Tibial nerve (tissue), 4 donors: ENCODE results near the gene RHOH. TPM values are rescaled to one million over a fixed set of nuclear protein-coding genes. Genes with fewer than 3 reads are reported as not detected.

ENCODE experiments used
- DNase-seq, 2 donors: peaks; one replicate each; pipeline ENCODE4 v3.0.0-alpha.2; 2019; ENCODE audit warnings: low spot score in 2 of 2
- H3K27ac ChIP-seq, 4 donors: fragments of 200-600 bp; sonication (generic) in 3 of 4; one replicate each; pipeline ENCODE4 v1.5.1; 2017 to 2019; ENCODE audit warnings: mild to moderate bottlenecking in 1 of 4
- H3K27me3 ChIP-seq, 2 donors: fragments of 200-600 bp; sonication (generic) in 1 of 2; one replicate each; pipeline versions ENCODE4 v1.5.1 to v1.6.0; 2017 to 2019
- H3K36me3 ChIP-seq, 3 donors: fragments of 200-600 bp; sonication (generic); one replicate each; pipeline ENCODE4 v1.5.1; 2018 to 2019
- H3K4me1 ChIP-seq, 4 donors: fragments of 200-600 bp; sonication (generic) in 3 of 4; one replicate each; pipeline ENCODE4 v1.5.1; 2017 to 2019
- H3K4me3 ChIP-seq, 4 donors: fragments of 200-600 bp; sonication (generic) in 3 of 4; one replicate each; pipeline ENCODE4 v1.5.1; 2017 to 2019; ENCODE audit warnings: mild to moderate bottlenecking in 1 of 4, moderate library complexity in 1 of 4
- H3K9me3 ChIP-seq, 4 donors: fragments of 200-600 bp; sonication (generic) in 3 of 4; one replicate each; pipeline ENCODE4 v1.5.1; 2017 to 2019
- CTCF ChIP-seq, 5 experiments: fragments of 200-600 bp in 3 of 5; fragments of 450-650 bp in 2 of 5; sonication (generic) in 3 of 5; IDR thresholded peaks; one replicate each; pipeline ENCODE4 v1.5.1; 2016 to 2019; ENCODE audit warnings: antibody characterized with exemption in 5 of 5, mild to moderate bottlenecking in 3 of 5, moderate library complexity in 2 of 5
- EP300 ChIP-seq, 2 donors: sonication (generic); formaldehyde crosslinking; IDR thresholded peaks; one replicate each; pipeline ENCODE4 v1.6.1; 2017; ENCODE audit warnings: antibody characterized with exemption in 2 of 2, mild to moderate bottlenecking in 1 of 2
- POLR2A ChIP-seq, 2 donors: fragments of 450-650 bp; IDR thresholded peaks; one replicate each; pipeline ENCODE4 v1.6.1; 2017; ENCODE audit warnings: antibody characterized with exemption in 2 of 2, mild to moderate bottlenecking in 2 of 2, moderate library complexity in 2 of 2
- WGBS, 2 donors: methylation state at CpG; one replicate each; pipeline ENCODE4 v1.1.5; 2018; 5-methylcytosine and 5-hydroxymethylcytosine counted together
- total RNA-seq, 4 donors: library from RNA; depleted of rRNA; stranded (reverse); fragments of >200 nt; gene quantifications; one replicate each; pipeline ENCODE4 v1.1.0, GENCODE V29; 2016

RHOH gene
- total RNA-seq, 4 donors from 2014 or later: 0.30 to 2.2 (median 1.0) TPM

- 70 to 73% methylated on average over 9 of the region's 9 CpGs for WGBS, 2 donors
- Histone ChIP-seq H3K27me3 (no peaks in the 10 kb centered on the region), H3K4me1 (peaks cover 0 to 7% (median 0%) of the 10 kb centered on the region in 4 donors), H3K27ac (no peak overlapping the region), H3K9me3 (no peaks in the 10 kb centered on the region), H3K4me3 (no peak overlapping the region), H3K36me3 (no peaks in the 10 kb centered on the region)
- no peak for DNase-seq
- TF ChIP-seq EP300 (IDR thresholded peaks at IDR 0.05) (no peak), POLR2A (IDR thresholded peaks at IDR 0.05) (no peak), CTCF (IDR thresholded peaks at IDR 0.05) (no peak)
Observed at GRCh38 chr4:40261231-40262076, 64.6 kb downstream of the RHOH start.

GRCh38 chr4:40262077-40262528 lies 65.3 kb downstream of the RHOH start:
- Histone ChIP-seq H3K4me1 (peaks cover 0 to 7% (median 0%) of the 10 kb centered on the region in 4 donors), H3K36me3 (no peaks in the 10 kb centered on the region), H3K27me3 (no peaks in the 10 kb centered on the region), H3K4me3 (no peak overlapping the region), H3K9me3 (no peaks in the 10 kb centered on the region), H3K27ac (no peak overlapping the region)
- DNase-seq: no peak
- no peak for TF ChIP-seq POLR2A (IDR thresholded peaks at IDR 0.05)
- no peak for TF ChIP-seq EP300 (IDR thresholded peaks at IDR 0.05)
- no peak for TF ChIP-seq CTCF (IDR thresholded peaks at IDR 0.05)

GRCh38 chr4:40262861-40263260 lies 66.0 kb downstream of the RHOH start:
- 92 to 97% methylated on average over 2 of the region's 2 CpGs for WGBS, 2 donors
- Histone ChIP-seq H3K9me3 (no peaks in the 10 kb centered on the region), H3K27ac (no peak overlapping the region), H3K4me3 (no peak overlapping the region), H3K27me3 (no peaks in the 10 kb centered on the region), H3K4me1 (peaks cover 0 to 7% (median 0%) of the 10 kb centered on the region in 4 donors), H3K36me3 (no peaks in the 10 kb centered on the region)
- no peak for DNase-seq
- no peak for TF ChIP-seq CTCF (IDR thresholded peaks at IDR 0.05)
- TF ChIP-seq POLR2A (IDR thresholded peaks at IDR 0.05): no peak
- TF ChIP-seq EP300 (IDR thresholded peaks at IDR 0.05): no peak

GRCh38 chr4:40264497-40264896 lies 67.7 kb downstream of the RHOH start:
- Histone ChIP-seq H3K27ac (no peak overlapping the region), H3K36me3 (no peaks in the 10 kb centered on the region), H3K9me3 (no peaks in the 10 kb centered on the region), H3K4me1 (peaks cover 0 to 7% (median 0%) of the 10 kb centered on the region in 4 donors), H3K27me3 (no peaks in the 10 kb centered on the region), H3K4me3 (no peak overlapping the region)
- no peak for DNase-seq
- WGBS, 2 donors: 54 to 61% methylated on average over 6 of the region's 6 CpGs
- TF ChIP-seq CTCF (IDR thresholded peaks at IDR 0.05) (no peak), EP300 (IDR thresholded peaks at IDR 0.05) (no peak), POLR2A (IDR thresholded peaks at IDR 0.05) (no peak)
